NCI-H187 (cell line): ENCODE data around the gene CDK2.

Experiments used
- DNase-seq, 2 experiments: peaks; one replicate each; lab custom pipeline; 2025; lab: John Stamatoyannopoulos, UW

The CDK2 gene

GRCh38 chr12:56013482-56013881 is 46.9 kb downstream of the CDK2 start:
- DNase-seq: no peak

DNA sequence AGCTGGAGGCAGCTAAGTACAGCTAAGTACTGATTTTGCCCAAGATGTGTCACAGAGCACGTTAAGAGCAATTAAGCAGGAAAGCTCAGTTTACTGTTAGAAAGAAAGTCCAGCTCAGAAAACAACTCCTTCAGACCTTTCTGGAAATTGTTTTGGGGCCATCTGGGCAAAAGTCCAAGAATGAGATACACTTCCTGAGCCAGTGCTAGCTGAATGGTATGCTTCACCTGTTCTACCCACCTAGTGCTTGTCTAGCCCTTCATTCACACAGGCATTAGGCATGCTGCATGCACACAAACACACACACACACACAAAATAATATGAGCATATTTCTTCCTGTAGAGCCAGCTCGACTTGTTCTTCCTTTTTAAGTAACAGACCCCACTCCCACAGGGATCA is 47.6 kb downstream of the CDK2 start:
- DNase-seq: no peak

DNA sequence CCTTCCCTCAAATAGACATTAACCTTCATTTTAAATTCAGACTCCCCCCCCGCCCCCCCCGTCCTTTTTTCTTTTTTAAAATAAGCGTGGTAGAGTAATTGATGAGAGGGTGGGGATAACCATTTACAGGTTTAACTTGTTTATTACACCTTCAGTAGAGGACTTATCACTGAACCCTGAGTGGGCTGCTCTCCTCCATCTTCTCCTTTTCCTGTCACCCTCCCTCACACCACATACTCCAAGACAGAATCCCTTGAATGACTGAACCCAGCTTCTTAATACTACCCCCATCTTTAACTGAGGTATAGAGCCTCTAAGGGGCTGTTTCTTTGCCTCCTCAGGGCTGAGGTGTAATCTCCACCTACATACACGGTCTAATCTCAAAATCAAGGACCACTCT is 50.6 kb downstream of the CDK2 start:
- no peak for DNase-seq

DNA sequence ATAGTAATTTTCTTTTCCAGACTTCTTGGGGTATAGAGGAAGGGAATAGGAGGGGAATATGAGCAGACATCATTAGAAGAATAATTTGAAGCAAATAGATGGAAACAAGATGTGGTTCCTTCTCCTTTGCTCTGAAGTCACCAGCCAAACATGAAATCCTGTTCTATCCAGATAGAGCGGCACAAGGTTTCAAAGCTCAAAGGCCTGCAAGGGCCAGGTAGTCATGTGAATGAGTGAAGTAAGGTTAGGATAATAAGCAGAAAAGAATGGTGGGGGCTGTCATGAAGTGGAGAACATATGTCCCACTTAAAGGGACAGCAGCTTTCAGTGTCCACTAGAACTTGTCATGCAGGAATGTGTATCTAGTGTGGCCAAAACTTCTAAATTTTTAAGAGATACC is 51.7 kb downstream of the CDK2 start:
- DNase-seq: no peak

GRCh38 chr12:56020423-56021184 is 54.0 kb downstream of the CDK2 start, which contains the start of gene IKZF4:
IKZF4 (plus strand) TSS chr12:56021043; CDS start chr12:56021494, 451 bp downstream.
- no peak for DNase-seq

GRCh38 chr12:56021889-56022497 is 55.4 kb downstream of the CDK2 start:
- DNase-seq: no peak
